Stimulated activated CD4-positive, alpha-beta T cell treated with anti-CD3 and anti-CD28 coated beads, Interleukin-15, amount 100 ng/mL, for 48 hours (primary cell): ENCODE data around the gene TRIO.

Experiments
- DNase-seq, 2 donors: peaks; one replicate each; pipeline ENCODE4 v3.0.0-alpha.2; 2020; ENCODE audit warnings: low read depth in 2 of 2

The TRIO gene

GRCh38 chr5:14322437-14323187, 179.5 kb downstream of the TRIO start:
- no peak for DNase-seq

GRCh38 chr5:14323466-14323865, 180.3 kb downstream of the TRIO start:
- no peak for DNase-seq

- no peak for DNase-seq
These were observed 182.2 kb downstream of the TRIO start for GRCh38 chr5:14325369-14325768.

- no peak for DNase-seq
These were observed 183.1 kb downstream of the TRIO start for GRCh38 chr5:14326035-14326903.

GRCh38 chr5:14327624-14328023, 184.5 kb downstream of the TRIO start:
- DNase-seq: no peak

- DNase-seq: no peak
These were observed 185.0 kb downstream of the TRIO start for GRCh38 chr5:14328144-14328543.

GRCh38 chr5:14330291-14330690, 187.1 kb downstream of the TRIO start:
- DNase-seq: no peak

- no peak for DNase-seq
These were observed 187.7 kb downstream of the TRIO start for GRCh38 chr5:14330729-14331385.

- no peak for DNase-seq
These were observed 188.2 kb downstream of the TRIO start for GRCh38 chr5:14331386-14331781.

GRCh38 chr5:14332038-14332631, 189.0 kb downstream of the TRIO start:
- DNase-seq: no peak

GRCh38 chr5:14332746-14333145, 189.6 kb downstream of the TRIO start:
- DNase-seq: no peak

- no peak for DNase-seq
These were observed 194.5 kb downstream of the TRIO start for GRCh38 chr5:14337593-14337992.

GRCh38 chr5:14339468-14339867, 196.3 kb downstream of the TRIO start:
- DNase-seq: no peak

GRCh38 chr5:14341571-14342230, 198.6 kb downstream of the TRIO start:
- no peak for DNase-seq

GRCh38 chr5:14342306-14342705, 199.2 kb downstream of the TRIO start:
- DNase-seq: no peak

- DNase-seq: no peak
These were observed 200.2 kb downstream of the TRIO start for GRCh38 chr5:14343376-14343775.

- no peak for DNase-seq
These were observed 204.4 kb downstream of the TRIO start for GRCh38 chr5:14347522-14347921.

- DNase-seq: no peak
These were observed 205.0 kb downstream of the TRIO start for GRCh38 chr5:14348142-14348541.

GRCh38 chr5:14349029-14349428, 205.9 kb downstream of the TRIO start:
- DNase-seq: no peak

GRCh38 chr5:14351086-14351661, 208.0 kb downstream of the TRIO start:
- DNase-seq: no peak
